ENCODE data around the gene SH3GL2.

SH3GL2 gene

DNA sequence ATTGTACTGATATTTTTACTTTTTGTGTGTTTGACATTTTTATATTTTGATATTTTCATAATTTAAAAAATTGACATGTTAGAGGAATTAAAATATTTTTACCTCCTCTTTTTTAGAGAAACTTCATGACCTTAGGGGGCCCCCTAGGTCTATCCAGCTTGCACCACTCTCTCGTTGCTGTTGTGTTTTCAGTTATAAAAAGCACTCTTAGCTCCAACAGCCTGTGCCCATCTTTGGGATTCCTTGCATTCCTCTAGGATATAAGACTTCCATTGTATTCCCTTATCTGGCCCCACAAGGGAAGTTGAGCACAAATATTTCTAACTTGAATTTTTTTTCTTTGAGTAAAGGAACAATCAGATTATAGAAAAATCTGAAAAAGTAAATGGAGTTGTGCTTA, 245.3 kb downstream of the SH3GL2 start:
- DNase-seq, result no peak

DNA sequence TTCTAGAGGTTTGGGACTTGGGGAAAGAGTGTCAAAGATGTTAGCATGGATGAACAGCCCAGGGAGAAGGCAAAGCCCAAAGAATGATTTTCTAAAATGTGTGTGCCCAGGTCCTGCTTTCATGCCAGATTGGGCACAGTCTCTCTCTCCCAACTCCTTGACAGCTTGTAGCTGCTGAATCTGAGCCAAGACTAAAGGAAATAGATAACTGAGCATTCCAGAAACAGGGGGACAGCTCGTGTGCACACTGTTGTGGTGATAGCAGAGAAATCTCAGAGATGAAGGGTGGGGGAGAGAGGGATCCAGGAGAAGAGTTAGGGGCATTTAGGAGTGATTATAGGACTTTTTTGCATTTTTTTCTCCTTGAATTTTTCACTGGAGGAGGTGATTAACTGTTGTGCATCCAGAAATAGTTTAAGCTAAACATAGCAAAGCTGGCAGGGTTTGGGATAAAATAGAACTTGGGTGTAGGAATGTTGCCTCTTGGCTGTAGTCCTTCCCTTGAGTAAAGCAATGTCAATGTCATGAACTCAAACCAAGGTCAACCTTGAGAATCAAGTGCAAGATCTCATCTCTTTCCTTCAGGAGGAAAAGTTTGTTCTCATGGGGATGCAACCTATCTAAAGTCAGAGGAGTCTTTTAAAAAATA, 245.9 kb downstream of the SH3GL2 start:
- no peak for DNase-seq

DNA sequence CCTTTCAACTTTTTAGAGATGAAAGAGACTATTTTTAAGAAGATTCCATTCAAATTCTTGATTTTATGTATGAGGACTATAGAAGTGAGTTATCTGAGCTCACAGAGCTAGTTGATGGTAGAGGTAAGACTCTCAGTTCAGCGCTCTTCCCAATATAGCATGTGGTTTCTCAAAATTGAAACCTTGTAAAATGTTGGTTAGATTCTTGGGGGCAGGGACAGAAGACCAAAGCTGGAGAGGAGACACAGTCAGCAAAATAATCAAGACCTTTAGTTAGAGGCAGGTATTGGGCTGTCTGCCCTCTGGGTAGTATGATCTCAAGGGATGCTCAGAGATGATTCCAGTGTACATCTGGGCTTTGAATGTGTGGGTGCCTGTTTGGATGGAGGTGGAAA, 246.4 kb downstream of the SH3GL2 start:
- no peak for DNase-seq

DNA sequence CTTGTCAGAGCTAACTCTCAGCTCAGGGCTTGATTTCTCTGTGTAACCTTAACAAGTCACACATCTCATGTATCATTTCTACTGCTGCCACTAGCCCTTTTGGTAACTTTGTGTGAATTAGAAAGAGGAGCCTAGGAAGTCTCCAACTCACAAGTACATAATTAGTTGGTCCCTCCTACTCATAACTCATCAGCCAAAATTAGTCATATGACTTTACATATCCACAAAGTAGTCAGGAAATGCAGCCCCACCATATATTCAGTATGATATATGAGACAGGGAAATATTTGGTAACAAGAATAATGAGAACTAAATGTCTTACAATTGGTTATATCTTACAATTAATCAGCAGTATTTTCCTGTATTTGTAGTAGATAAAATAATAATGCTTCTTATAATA, 250.2 kb downstream of the SH3GL2 start:
- no peak for DNase-seq

DNA sequence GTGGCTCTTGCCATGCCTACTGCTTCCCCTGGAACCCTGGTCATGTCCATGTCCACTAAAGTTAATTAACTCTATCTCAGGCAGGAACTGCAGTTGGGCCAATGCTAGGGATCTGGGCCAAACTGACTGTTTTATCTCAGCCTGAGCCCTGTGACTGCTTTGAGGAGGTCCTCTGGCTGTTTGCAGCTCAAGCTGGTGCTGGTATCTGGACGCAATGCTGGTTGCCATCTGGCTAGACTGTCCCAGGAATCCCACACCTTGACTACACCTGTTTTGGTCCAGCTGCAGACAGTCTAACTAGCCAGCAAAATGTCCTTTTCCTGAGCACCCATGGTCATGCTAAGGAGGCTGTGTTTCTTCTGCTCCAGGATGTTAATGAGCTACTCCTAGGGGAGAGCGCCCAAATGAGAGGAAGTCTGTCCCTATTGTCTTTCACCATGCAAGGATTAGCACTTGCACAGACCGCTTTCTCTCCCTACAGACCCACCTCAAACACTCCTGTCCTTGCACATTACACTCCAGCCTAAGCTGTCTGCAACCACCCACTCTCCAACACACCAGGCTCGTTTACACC, 251.0 kb downstream of the SH3GL2 start:
- no peak for DNase-seq

DNA sequence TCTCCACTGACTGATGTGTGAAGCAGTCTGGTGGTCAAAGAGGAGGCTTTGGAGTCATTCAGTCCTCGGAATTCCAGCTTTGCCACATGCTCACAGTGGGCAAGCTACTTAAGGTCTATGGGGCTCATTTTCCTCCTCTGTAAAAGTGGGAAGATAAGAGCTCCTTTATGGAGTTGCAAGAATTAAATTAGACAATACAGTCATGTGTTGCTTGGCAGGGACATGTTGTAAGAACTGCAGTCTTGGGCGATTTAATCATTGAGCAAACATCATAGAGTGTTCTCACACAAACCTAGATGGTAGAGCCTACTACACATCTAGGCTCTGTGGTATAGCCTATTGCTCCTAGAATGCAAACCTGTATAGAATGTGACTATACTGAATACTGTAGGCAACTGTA, 253.9 kb downstream of the SH3GL2 start:
- DNase-seq, result no peak

DNA sequence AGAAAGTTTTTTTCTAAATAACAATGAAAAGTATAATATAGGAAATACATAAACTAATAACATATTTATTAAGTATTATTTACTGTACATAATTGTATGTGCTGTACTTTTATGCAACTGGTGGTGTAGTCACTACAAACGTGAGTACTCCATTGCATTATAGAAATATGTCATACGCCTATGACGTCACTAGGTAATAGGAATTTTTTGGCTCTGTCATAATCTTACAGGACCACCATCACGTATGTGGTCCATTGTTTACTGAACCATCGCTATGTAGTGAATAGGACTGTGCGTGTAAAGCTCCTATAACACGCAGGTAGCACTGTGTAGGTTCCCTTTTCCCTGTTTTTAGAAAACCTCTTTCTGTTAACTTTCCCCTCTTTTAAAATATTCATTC, 255.0 kb downstream of the SH3GL2 start:
- no peak for DNase-seq

DNA sequence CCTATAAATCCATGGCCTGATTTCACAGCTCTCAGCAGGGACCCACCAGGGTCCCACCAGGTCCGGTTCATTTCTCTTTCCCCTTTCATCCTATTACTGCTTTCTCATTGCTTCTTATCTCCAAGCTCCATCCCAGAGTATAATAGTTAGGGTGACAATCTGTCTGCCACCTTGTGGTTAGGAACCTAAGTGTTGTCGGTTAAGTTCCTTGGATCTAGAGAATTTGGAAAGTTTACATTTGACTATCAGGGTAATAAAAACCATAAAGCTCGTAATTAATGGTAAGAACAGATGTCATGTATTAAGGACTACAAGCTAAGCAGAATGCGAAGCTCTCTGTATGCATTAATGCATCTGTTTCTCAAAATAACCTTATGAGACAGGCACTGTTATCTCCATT, 259.1 kb downstream of the SH3GL2 start:
- DNase-seq, result no peak

DNA sequence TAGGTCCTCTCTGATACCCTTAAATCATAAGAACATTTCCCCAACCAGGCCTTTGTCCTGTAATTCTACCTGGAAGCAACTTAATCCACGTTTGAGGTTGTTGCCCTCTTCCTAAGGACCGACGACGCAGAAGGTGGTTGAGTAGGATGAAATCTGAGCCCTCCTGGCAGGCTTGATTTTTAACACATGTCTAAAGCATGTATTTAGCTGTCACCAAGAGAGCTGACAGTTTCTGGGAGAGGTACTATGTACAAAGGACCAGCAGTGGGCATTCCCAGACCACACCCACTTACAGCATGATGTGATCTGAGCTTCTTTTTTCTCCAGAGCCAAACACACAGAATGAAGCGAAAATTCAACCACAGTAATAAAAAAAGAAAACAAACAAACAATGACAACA, 260.9 kb downstream of the SH3GL2 start:
- no peak for DNase-seq

DNA sequence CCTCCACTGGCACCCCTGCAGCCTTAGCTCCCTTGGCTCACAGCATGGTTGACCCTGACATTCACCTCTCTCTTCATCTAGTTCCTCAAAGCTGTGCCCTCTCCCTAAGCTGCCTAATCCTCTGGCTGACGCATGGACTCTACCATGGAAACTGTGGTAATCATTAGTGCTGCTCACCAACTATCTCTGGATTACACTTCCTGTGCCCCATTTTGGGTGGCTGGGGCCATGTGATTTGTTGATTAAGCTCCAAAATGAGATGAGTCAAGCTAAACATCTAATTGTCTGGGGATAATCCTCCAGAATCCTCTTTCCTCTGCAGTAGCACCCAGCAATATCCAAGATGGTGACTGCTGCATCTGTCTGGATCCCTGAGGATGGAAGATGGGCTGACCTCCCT, 264.4 kb downstream of the SH3GL2 start:
- no peak for DNase-seq

All from NCI-H2029 treated with DMSO at 0.1 percent for 48 hours (cell line).